Panc1 (cell line): ENCODE data around the gene SSR4.

Source experiments
- CTCF ChIP-seq: fragments of 450-650 bp; IDR thresholded peaks from 2 replicates; pipeline ENCODE4 v1.5.1; 2017; ENCODE audit warnings: mild to moderate bottlenecking
- REST ChIP-seq, 2 experiments: IDR thresholded peaks; 2 replicates each; pipeline ENCODE4 v1.6.1; 2011 to 2012; ENCODE audit warnings: low read depth in 2 of 2, control low read depth in 1 of 2, low read length in 1 of 2, mild to moderate bottlenecking in 1 of 2, moderate library complexity in 1 of 2; ENCODE audit not compliant: insufficient read depth in 1 of 2
- SIN3A ChIP-seq: IDR thresholded peaks from 2 replicates; pipeline ENCODE4 v1.6.1; 2012; ENCODE audit warnings: low read depth, mild to moderate bottlenecking, low read length, moderate library complexity, borderline replicate concordance; ENCODE audit not compliant: insufficient read depth

GRCh38 chrX:153782313-153782712, 12.2 kb upstream of the SSR4 start:
- TF ChIP-seq CTCF (no peak), REST (IDR thresholded peaks at IDR 0.05; ENCODE audit: insufficient read depth in 1 of 2, low read depth in 2 of 2, low read length in 1 of 2) (no peak), SIN3A (no peak)
